ENCODE data around the gene SORL1-AS1.
A peak's percentile ranks its signal among the peaks of the same experiment; 100 is the strongest.
"Not testable (repeated sequence)": the region's sequence is repeated elsewhere in the genome, so short reads cannot be mapped to it uniquely, and the experiment has no call there.

The SORL1-AS1 gene

GRCh38 chr11:121426476-121427399, 26.0 kb downstream of the SORL1-AS1 start:
- DNase-seq (ENCODE audit: low read depth) = no peak

DNA sequence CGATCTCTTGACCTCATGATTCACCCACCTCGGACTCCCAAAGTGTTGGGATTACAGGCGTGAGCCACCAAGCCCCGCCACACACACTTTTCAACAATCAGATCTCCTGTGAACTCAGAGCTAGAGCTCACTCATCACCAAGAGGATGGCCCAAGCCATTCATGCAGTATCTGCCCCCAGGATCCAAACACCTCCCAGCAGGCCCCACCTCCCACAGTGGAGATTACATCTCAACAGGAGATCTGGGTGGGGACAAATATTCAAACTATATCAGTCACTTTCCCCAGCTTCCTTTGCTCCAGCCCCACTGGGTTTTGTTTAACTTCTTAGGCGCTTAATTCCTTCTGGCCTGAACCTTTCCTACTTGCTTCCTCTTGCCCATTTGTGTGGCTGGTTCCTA, 26.9 kb downstream of the SORL1-AS1 start:
- no peak for DNase-seq (ENCODE audit: low read depth)

DNA sequence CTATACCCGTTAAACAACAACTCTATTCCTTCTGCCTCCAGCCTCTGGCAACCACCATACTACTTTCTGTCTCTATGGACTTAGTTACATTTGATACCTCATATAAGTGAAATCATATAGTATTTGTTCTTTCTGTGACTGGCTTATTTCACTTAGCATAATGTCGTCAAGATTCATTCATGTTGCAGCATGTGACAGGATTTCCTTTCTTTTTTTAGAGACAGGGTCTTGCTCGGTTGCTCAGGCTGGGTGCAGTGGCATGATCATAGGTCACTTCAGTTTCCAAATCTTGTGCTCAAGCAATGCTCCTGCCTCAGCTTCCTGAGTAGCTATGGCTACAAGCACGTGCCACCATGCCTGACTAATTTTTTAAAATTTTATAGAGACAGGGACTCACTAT, 30.1 kb downstream of the SORL1-AS1 start:
- no peak for DNase-seq (ENCODE audit: low read depth)

DNA sequence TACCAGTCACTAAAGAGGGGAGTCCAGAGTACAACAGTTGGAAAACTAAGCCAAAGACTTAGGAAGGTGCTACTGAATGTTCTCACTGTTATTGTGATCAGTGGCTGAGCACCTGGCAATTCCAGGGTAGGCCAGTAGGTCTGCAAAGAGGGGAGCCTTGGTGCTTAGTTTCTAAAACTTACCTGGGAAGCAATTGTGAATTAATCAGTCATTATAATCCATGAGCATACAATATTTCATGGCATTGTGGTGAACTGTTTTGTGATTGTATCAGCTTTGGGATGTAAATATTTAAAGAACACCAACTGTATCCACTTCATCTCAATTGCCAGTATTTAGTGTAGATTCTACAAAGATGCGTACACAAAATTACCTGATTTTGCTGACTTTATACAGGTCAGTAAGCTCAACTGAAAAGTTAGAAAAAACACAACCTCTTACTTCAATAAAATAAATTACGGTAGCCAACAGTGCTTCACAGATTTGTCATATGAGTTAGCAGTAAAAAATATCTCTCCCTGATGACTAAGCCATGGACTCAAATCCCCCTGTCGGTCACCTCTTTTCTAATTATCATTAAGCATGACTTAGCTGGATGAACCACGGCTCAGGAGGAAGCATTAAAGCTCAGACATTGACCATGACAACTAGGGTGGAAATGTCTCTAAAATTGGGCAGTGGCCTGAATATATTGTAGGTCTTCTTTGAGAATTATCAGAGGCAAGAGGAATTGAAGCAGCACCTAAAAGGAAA, 31.4 kb downstream of the SORL1-AS1 start:
- DNase-seq (ENCODE audit: low read depth) = no peak

DNA sequence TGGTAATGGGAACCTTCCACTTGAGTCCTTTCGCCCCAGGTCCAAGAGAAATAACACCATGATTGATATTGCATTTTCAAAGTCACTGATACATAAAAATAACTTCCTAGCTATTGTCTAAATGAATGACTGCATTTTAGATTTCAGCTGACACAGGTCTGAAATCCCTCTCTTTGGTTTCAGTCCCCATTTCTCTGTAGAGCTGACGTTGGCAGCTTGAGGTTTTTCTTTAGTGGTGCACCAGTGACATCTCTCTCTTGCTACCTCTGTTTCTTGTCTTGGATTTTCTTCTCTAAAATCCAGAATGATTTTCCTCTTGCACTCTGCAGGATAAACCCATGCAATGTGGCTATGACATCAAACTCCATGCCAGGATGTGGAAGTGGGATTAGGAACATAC, 32.4 kb downstream of the SORL1-AS1 start:
- DNase-seq (ENCODE audit: low read depth) = no peak

GRCh38 chr11:121419836-121420235, 32.9 kb downstream of the SORL1-AS1 start:
- no peak for DNase-seq (ENCODE audit: low read depth)

GRCh38 chr11:121418625-121419114, 34.1 kb downstream of the SORL1-AS1 start:
- DNase-seq (ENCODE audit: low read depth) = no peak

DNA sequence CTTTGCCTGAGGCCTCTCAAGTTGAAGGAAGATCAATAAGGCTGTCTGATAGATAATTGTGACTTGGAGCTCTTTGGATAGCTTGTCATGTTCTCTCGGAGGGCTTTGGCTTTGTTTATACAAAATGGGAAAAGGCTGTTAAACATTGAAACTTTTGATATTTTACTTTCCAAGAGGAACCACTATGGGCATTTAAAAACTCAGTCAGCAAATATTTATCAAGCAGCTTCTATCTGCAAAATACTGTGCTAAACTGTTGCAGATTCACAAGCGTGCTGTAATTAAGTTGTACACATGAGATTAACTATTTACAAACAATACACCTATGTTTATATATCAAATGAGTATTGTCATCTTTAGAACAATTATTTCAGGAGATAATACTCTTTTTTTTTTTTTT, 35.2 kb downstream of the SORL1-AS1 start:
- no peak for DNase-seq (ENCODE audit: low read depth)

GRCh38 chr11:121417055-121417551, 35.7 kb downstream of the SORL1-AS1 start:
- DNase-seq (ENCODE audit: low read depth) = peak; percentile 11

GRCh38 chr11:121415856-121416255, 36.9 kb downstream of the SORL1-AS1 start:
- no peak for DNase-seq (ENCODE audit: low read depth)

GRCh38 chr11:121414141-121414913, 38.4 kb downstream of the SORL1-AS1 start:
- no peak for DNase-seq (ENCODE audit: low read depth)

GRCh38 chr11:121412711-121413415, 39.9 kb downstream of the SORL1-AS1 start:
- no peak for DNase-seq (ENCODE audit: low read depth)

GRCh38 chr11:121412000-121412587, 40.7 kb downstream of the SORL1-AS1 start:
- DNase-seq (ENCODE audit: low read depth) = no peak

GRCh38 chr11:121411330-121411729, 41.4 kb downstream of the SORL1-AS1 start:
- not testable (repeated sequence) for DNase-seq (ENCODE audit: low read depth)

DNA sequence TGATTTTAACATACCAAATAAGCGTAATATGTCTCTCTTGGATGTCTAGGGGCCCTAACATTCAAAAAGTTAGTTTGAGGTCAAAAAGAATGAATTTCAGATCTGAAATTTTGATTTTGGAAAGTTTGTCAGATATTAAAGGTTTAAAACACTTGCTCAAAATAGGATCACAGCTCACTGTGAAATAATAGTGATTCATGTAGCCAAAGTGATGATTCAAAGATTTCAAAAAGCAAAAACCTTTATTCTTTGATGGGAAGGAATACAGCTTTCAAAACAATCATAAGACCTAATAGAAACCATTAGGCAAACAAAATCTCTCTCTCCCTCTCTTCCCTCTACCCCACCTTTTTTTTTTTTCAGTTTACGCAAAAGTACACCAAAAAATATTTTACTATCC, 42.7 kb downstream of the SORL1-AS1 start:
- not testable (repeated sequence) for DNase-seq (ENCODE audit: low read depth)

DNA sequence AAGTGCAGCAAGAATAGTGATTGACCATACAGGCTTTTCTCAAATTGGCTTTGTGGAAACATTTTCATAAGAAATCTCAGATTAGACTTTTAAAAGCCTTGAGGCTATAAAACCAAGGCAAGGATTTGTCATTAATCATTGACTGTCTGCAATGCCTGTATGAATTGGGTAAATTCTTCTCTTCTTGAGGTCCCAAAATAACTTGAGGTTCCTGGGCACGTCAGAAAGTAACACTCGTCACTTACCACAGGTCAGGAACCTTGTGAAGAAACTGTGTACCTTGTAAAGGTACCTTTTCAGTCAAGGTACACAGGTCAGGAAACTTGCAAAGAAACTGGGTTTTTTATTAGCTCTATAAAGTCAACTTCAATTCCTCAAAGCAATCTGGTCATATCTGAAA, 43.9 kb downstream of the SORL1-AS1 start:
- DNase-seq (ENCODE audit: low read depth) = no peak

- no peak for DNase-seq (ENCODE audit: low read depth)
Measured at GRCh38 chr11:121406291-121406690, 46.5 kb downstream of the SORL1-AS1 start.

DNA sequence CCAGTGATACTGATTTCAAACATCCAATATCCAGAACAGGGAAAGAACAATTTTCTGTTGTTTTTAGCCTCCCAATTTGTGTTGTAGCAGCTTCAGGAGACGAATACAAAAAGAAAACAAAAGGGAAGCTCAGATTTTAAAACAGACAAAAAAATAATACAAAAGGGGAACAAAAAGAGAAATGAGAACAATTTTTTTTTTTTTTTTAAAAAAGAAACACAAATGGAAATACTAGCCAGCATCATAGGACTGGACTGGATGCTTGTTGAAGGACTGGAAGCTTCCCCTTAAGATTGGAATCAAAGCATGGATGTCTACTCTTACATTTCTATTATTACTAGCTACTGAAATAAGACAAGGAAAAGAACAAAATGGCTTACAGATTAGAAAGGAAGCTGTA, 47.1 kb downstream of the SORL1-AS1 start:
- no peak for DNase-seq (ENCODE audit: low read depth)

- DNase-seq (ENCODE audit: low read depth) = no peak
Measured at GRCh38 chr11:121394785-121395184, 58.0 kb downstream of the SORL1-AS1 start.

DNA sequence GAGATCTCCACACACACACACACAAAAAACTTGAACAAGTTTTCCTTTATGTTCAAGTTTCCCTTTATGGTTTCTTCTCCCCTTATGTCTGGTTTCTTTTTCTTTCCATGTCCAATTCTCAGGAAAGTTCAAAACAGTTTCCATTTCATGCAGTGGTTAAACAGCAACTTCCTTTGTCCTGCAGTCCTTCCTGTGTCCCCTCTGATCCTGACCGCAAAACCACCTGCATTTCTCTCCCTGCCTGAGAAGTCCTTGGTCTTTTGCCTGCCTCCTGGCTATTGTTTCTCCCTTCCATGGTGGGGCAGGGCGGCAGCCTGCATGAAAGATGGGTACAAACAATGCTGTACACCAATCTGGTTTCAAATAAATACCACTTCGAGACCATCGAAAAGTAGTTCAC, 58.9 kb downstream of the SORL1-AS1 start:
- DNase-seq (ENCODE audit: low read depth) = no peak

DNA sequence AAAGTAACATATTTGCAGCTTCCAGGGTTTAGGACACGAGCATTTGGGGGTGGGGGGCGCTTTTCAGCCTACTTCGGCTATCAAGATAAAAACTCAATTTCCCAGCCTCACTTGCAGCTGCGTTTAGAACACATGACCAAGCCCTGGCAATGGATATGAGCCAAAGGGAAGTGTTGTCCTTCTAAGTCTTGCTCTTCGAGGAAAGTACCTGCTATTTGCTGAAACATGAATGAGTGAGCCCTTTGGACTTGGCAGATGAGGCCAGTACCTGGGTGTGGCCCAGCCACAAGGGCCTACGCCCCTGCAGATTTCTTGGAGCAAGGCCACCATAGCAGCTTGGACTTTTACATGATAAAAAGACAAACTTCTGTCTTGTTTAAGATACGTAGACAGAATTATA, 60.9 kb downstream of the SORL1-AS1 start:
- no peak for DNase-seq (ENCODE audit: low read depth)
